HL-60 (cell line): ENCODE measurements around the gene BMP7.

Source experiments
- DNase-seq, 2 experiments: peaks; one replicate each; pipeline ENCODE4 v3.0.0-alpha.2; 2010 to 2020; ENCODE audit warnings: low read depth in 1 of 2, low spot score in 1 of 2
- H3K27ac ChIP-seq: fragments of 250-450 bp; sonication (Bioruptor Pico); replicated peaks from 2 replicates; pipeline ENCODE4 v1.5.1; 2020; ENCODE audit warnings: mild to moderate bottlenecking, moderate library complexity
- H3K27me3 ChIP-seq: fragments of 250-450 bp; sonication (Bioruptor Pico); 2 replicates; pipeline ENCODE4 v1.5.1; 2021; ENCODE audit warnings: mild to moderate bottlenecking, moderate library complexity; ENCODE audit not compliant: insufficient read depth, poor library complexity, severe bottlenecking
- H3K4me3 ChIP-seq: replicated peaks from 2 replicates; pipeline ENCODE4 v1.5.1; 2011; ENCODE audit warnings: mild to moderate bottlenecking, control low read depth, low read length; ENCODE audit not compliant: insufficient read depth
- CTCF ChIP-seq: IDR thresholded peaks from one replicate; pipeline ENCODE4 v1.5.1; 2011; ENCODE audit warnings: low read length, control low read depth, inconsistent platforms; ENCODE audit not compliant: insufficient read depth
- GABPA ChIP-seq: IDR thresholded peaks from 2 replicates; pipeline ENCODE4 v1.6.1; 2012; ENCODE audit warnings: low read depth
- POLR2AphosphoS5 ChIP-seq: IDR thresholded peaks from 2 replicates; pipeline ENCODE4 v1.6.1; 2012; ENCODE audit warnings: low read depth
- SPI1 ChIP-seq: IDR thresholded peaks from 2 replicates; pipeline ENCODE4 v1.6.1; 2012; ENCODE audit warnings: low read depth, mild to moderate bottlenecking, borderline replicate concordance
- TF ChIP-seq, protein P1 (sequence below): IDR thresholded peaks from 2 replicates; pipeline ENCODE4 v1.6.1; 2012; ENCODE audit warnings: low read depth; ENCODE audit not compliant: insufficient replicate concordance

Gene BMP7

DNA sequence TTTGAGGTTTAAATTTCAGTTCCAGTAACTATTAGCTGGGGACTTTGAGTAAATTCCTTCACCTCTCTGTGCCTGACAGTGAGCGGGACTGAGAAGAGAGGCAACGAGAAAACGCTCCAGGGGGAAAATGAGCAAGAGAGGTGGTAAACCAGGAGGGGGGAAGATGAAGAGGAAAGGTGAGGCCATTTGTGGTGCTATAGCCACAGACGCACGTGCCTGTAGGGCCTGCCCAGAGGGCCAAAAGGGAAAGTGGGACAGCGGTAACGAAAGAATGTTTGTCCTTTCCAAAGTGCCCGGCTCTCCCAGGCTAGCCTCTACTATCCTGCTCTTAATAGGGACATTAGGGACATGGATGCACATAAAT lies 99.2 kb downstream of the BMP7 start:
- H3K27me3 ChIP-seq: no peaks in the 10 kb centered on the region
- no peak overlapping the region for H3K27ac ChIP-seq
- no peak for DNase-seq
- H3K4me3 ChIP-seq: no peak overlapping the region
- no peak for TF ChIP-seq SPI1
- no peak for TF ChIP-seq GABPA
- no peak for TF ChIP-seq POLR2AphosphoS5
- TF ChIP-seq, protein P1, sequence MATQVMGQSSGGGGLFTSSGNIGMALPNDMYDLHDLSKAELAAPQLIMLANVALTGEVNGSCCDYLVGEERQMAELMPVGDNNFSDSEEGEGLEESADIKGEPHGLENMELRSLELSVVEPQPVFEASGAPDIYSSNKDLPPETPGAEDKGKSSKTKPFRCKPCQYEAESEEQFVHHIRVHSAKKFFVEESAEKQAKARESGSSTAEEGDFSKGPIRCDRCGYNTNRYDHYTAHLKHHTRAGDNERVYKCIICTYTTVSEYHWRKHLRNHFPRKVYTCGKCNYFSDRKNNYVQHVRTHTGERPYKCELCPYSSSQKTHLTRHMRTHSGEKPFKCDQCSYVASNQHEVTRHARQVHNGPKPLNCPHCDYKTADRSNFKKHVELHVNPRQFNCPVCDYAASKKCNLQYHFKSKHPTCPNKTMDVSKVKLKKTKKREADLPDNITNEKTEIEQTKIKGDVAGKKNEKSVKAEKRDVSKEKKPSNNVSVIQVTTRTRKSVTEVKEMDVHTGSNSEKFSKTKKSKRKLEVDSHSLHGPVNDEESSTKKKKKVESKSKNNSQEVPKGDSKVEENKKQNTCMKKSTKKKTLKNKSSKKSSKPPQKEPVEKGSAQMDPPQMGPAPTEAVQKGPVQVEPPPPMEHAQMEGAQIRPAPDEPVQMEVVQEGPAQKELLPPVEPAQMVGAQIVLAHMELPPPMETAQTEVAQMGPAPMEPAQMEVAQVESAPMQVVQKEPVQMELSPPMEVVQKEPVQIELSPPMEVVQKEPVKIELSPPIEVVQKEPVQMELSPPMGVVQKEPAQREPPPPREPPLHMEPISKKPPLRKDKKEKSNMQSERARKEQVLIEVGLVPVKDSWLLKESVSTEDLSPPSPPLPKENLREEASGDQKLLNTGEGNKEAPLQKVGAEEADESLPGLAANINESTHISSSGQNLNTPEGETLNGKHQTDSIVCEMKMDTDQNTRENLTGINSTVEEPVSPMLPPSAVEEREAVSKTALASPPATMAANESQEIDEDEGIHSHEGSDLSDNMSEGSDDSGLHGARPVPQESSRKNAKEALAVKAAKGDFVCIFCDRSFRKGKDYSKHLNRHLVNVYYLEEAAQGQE: no peak
- TF ChIP-seq CTCF: no peak

GRCh38 chr20:57166568-57167291 lies 99.7 kb downstream of the BMP7 start:
- H3K27ac ChIP-seq: no peak overlapping the region
- no peak overlapping the region for H3K4me3 ChIP-seq
- DNase-seq: no peak
- TF ChIP-seq, protein P1: no peak
- TF ChIP-seq SPI1: no peak
- no peak for TF ChIP-seq POLR2AphosphoS5
- no peak for TF ChIP-seq CTCF
- TF ChIP-seq GABPA: no peak
- no peaks in the 10 kb centered on the region for H3K27me3 ChIP-seq

DNA sequence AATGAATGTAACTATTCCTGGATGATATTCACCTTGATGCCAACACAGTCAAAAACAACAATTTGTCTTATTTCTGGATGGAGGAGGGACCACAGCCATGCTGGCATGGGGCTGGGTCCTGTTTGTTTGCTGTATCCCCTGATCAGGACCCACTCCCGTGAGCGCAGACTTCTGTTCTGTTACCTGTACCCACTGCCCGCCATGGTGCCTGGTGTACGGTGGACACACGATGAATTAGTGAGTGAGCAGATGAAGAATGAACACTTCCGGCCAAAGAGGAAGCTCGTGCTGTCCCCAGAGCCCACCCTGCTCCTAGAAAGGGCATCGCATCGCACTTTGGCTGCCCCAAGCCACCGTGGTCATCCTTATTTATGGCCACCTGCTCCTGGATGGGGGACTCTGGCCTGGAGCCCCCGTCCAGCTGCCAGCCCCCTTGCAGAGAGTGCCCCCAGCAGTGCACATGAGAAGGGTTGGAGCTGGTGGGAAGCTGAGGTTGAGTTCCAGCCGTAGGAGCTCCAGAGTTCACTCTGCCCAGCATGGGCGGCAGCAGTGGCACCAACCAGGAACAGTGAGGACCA lies 100.9 kb downstream of the BMP7 start:
- DNase-seq: no peak
- TF ChIP-seq POLR2AphosphoS5 (no peak), SPI1 (no peak), GABPA (no peak), CTCF (no peak)
- TF ChIP-seq, protein P1: no peak
- Histone ChIP-seq H3K4me3 (no peak overlapping the region), H3K27ac (no peak overlapping the region), H3K27me3 (no peaks in the 10 kb centered on the region)
